HepG2 (cell line): ENCODE results near the gene SP6. TPM values are rescaled to one million over a fixed set of nuclear protein-coding genes. Genes with fewer than 3 reads are reported as not detected.
A peak's percentile ranks its signal among the peaks of the same experiment; 100 is the strongest.

ENCODE experiments used
- FOSL1 ChIP-seq: sonication (generic); formaldehyde crosslinking; IDR thresholded peaks from 2 replicates; pipeline ENCODE4 v1.9.0; 2021; ENCODE audit warnings: missing genetic modification reagents, borderline replicate concordance
- GABPA ChIP-seq, 2 experiments: IDR thresholded peaks; 2 replicates each; pipeline ENCODE4 v1.6.1; 2011 to 2016; ENCODE audit warnings: low read depth in 2 of 2, low read length in 1 of 2, missing biosample characterization in 1 of 2, missing genetic modification characterization in 1 of 2
- KDM5A ChIP-seq: fragments of 200-600 bp; sonication (generic); IDR thresholded peaks from 2 replicates; pipeline ENCODE4 v1.7.0; 2018; ENCODE audit warnings: antibody characterized with exemption, mild to moderate bottlenecking, low read length, borderline replicate concordance
- MXI1 ChIP-seq: IDR thresholded peaks from 3 replicates; pipeline ENCODE4 v1.6.1; 2012; ENCODE audit warnings: low read depth, low read length, inconsistent platforms, borderline replicate concordance
- PCBP2 ChIP-seq: fragments of 200-400 bp; formaldehyde crosslinking; optimal IDR thresholded peaks from 2 replicates; pipeline ENCODE3; 2018; ENCODE audit warnings: low read length, low read depth; ENCODE audit not compliant: poor library complexity, severe bottlenecking
- TCF12 ChIP-seq, 2 experiments: fragments of 450-650 bp in 1 of 2; sonication (generic) in 1 of 2; formaldehyde crosslinking in 1 of 2; IDR thresholded peaks; 2 replicates each; pipeline versions ENCODE4 v1.6.1 to v1.8.0; 2017 to 2022; ENCODE audit warnings: antibody characterized with exemption in 1 of 2, mild to moderate bottlenecking in 1 of 2, missing genetic modification reagents in 1 of 2, moderate library complexity in 1 of 2
- YEATS4 ChIP-seq: sonication (generic); formaldehyde crosslinking; IDR thresholded peaks from 2 replicates; pipeline ENCODE4 v1.4.0; 2020; ENCODE audit warnings: missing genetic modification reagents, borderline replicate concordance
- ZNF562 ChIP-seq: sonication (generic); formaldehyde crosslinking; IDR thresholded peaks from 2 replicates; pipeline ENCODE4 v1.8.0; 2022; ENCODE audit warnings: missing genetic modification reagents, borderline replicate concordance
- ZNF766 ChIP-seq: sonication (generic); formaldehyde crosslinking; IDR thresholded peaks from 2 replicates; pipeline ENCODE4 v1.5.0; 2020; ENCODE audit warnings: missing genetic modification reagents, borderline replicate concordance
- ZNF775 ChIP-seq: sonication (generic); formaldehyde crosslinking; IDR thresholded peaks from 2 replicates; pipeline ENCODE4 v1.4.0; 2020; ENCODE audit warnings: missing genetic modification reagents, mild to moderate bottlenecking, moderate library complexity, borderline replicate concordance
- polyA plus RNA-seq, 8 experiments: library from polyadenylated mRNA; depleted of rRNA in 3 of 8; stranded (reverse) in 7 of 8; unstranded in 1 of 8; fragments of >200 nt; fragmentation: Illumina TruSeq in 4 of 8; extraction: Trizol in 4 of 8; gene quantifications; 2 replicates each; pipeline versions ENCODE4 v1.2.1 to v1.2.3, GENCODE V29; 2011 to 2016; ENCODE audit warnings: low read depth in 4 of 8, missing spikeins in 1 of 8, mixed read lengths in 1 of 8; ENCODE audit not compliant: insufficient read depth in 1 of 8
- total RNA-seq, 5 experiments: library from RNA; depleted of rRNA; stranded (reverse); fragments of >200 nt; fragmentation: Illumina TruSeq; extraction: Trizol; gene quantifications; 2 replicates each; pipeline ENCODE4 v1.2.3, GENCODE V29; 2016; ENCODE audit warnings: low read depth in 1 of 5
- TF ChIP-seq, protein P1 (sequence below): IDR thresholded peaks from 2 replicates; pipeline ENCODE4 v1.6.1; 2016; ENCODE audit warnings: mild to moderate bottlenecking, missing biosample characterization, missing genetic modification reagents
- TF ChIP-seq, protein P2 (sequence below): sonication (generic); formaldehyde crosslinking; IDR thresholded peaks from 2 replicates; pipeline ENCODE4 v1.4.0; 2020; ENCODE audit warnings: mild to moderate bottlenecking, missing genetic modification reagents
- TF ChIP-seq, protein P3 (sequence below): sonication (generic); formaldehyde crosslinking; IDR thresholded peaks from 2 replicates; pipeline ENCODE4 v1.4.0; 2020; ENCODE audit warnings: mild to moderate bottlenecking, missing genetic modification reagents
- TF ChIP-seq, protein P4 (sequence below): sonication (generic); formaldehyde crosslinking; IDR thresholded peaks from 2 replicates; pipeline ENCODE4 v1.4.0; 2020; ENCODE audit warnings: missing genetic modification reagents
- TF ChIP-seq, protein P5 (sequence below): sonication (generic); formaldehyde crosslinking; IDR thresholded peaks from 2 replicates; pipeline ENCODE4 v1.4.0; 2020; ENCODE audit warnings: missing genetic modification reagents, low read depth, mild to moderate bottlenecking, borderline replicate concordance
- TF ChIP-seq, protein P6 (sequence below): sonication (generic); formaldehyde crosslinking; IDR thresholded peaks from 2 replicates; pipeline ENCODE4 v1.8.0; 2022; ENCODE audit warnings: mild to moderate bottlenecking, missing genetic modification reagents, moderate library complexity
- TF ChIP-seq, protein P7 (sequence below): sonication (generic); formaldehyde crosslinking; conservative IDR thresholded peaks from 2 replicates; pipeline ENCODE4 v1.8.0; 2022; ENCODE audit warnings: mild to moderate bottlenecking, moderate library complexity, missing genetic modification reagents

SP6 gene
- total and polyA plus RNA-seq, 2 of the 13 experiments (the other 11 are each of a cell fraction or from before 2014, with no cell fraction given), result 0.07 TPM

DNA sequence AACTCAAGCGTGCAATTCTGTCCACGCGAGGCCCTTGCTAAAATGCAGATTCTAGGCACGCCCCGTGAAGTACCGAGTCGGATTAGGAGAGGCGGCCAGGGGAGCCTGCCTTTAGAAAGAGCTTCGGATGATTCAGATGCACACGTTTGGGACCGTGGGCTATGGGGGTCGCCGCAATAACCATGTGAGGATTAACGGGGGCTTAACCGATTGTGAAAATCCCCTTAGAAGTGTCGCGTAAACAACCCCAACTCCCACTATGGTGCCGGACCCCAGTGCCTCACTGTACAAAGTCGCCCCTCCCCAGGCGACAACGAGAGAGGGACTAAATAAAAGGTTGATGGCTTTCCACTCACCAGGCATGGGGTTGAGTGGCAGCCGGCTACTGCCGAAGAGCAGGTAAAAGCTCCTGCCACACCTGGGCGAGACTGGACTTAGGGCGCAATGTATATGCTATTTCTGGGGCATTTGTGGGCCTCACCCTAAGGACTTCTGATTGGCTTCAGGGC is 44.4 kb upstream of the SP6 start (continued):
- TF ChIP-seq MXI1 (peak; percentile 52; the same call in 1 of the 3 replicates), ZNF766 (CRISPR knock-in tag) (no peak), TCF12 (IDR thresholded peaks at IDR 0.05) (no peak), TCF12 (CRISPR knock-in tag; IDR thresholded peaks at IDR 0.05) (no peak), KDM5A (no peak; the same call in 1 of the 2 replicates), GABPA (IDR thresholded peaks at IDR 0.05; ENCODE audit: low read depth, low read length) (no peak), GABPA (CRISPR knock-in tag; IDR thresholded peaks at IDR 0.05; ENCODE audit: low read depth) (no peak), FOSL1 (no peak), ZNF562 (CRISPR knock-in tag) (no peak), ZNF775 (CRISPR knock-in tag) (no peak), PCBP2 (no peak), YEATS4 (CRISPR knock-in tag) (peak; percentile 85; the same call in 1 of the 2 replicates)
- TF ChIP-seq, protein P1, sequence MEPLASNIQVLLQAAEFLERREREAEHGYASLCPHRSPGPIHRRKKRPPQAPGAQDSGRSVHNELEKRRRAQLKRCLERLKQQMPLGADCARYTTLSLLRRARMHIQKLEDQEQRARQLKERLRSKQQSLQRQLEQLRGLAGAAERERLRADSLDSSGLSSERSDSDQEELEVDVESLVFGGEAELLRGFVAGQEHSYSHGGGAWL (CRISPR knock-in tag), result no peak
- TF ChIP-seq, protein P2, sequence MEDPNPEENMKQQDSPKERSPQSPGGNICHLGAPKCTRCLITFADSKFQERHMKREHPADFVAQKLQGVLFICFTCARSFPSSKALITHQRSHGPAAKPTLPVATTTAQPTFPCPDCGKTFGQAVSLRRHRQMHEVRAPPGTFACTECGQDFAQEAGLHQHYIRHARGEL (CRISPR knock-in tag), result no peak
- TF ChIP-seq, protein P3, sequence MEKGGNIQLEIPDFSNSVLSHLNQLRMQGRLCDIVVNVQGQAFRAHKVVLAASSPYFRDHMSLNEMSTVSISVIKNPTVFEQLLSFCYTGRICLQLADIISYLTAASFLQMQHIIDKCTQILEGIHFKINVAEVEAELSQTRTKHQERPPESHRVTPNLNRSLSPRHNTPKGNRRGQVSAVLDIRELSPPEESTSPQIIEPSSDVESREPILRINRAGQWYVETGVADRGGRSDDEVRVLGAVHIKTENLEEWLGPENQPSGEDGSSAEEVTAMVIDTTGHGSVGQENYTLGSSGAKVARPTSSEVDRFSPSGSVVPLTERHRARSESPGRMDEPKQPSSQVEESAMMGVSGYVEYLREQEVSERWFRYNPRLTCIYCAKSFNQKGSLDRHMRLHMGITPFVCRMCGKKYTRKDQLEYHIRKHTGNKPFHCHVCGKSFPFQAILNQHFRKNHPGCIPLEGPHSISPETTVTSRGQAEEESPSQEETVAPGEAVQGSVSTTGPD (CRISPR knock-in tag), result no peak
- TF ChIP-seq, protein P4, sequence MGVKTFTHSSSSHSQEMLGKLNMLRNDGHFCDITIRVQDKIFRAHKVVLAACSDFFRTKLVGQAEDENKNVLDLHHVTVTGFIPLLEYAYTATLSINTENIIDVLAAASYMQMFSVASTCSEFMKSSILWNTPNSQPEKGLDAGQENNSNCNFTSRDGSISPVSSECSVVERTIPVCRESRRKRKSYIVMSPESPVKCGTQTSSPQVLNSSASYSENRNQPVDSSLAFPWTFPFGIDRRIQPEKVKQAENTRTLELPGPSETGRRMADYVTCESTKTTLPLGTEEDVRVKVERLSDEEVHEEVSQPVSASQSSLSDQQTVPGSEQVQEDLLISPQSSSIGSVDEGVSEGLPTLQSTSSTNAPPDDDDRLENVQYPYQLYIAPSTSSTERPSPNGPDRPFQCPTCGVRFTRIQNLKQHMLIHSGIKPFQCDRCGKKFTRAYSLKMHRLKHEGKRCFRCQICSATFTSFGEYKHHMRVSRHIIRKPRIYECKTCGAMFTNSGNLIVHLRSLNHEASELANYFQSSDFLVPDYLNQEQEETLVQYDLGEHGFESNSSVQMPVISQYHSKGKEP (CRISPR knock-in tag), result peak; percentile 83; the same call in 1 of the 2 replicates
- TF ChIP-seq, protein P5, sequence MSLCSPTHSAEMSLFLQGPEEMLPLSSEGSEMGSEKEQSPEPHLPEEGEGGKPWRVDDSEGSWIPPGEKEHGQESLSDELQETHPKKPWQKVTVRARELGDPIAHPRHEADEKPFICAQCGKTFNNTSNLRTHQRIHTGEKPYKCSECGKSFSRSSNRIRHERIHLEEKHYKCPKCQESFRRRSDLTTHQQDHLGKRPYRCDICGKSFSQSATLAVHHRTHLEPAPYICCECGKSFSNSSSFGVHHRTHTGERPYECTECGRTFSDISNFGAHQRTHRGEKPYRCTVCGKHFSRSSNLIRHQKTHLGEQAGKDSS (CRISPR knock-in tag), result 0 out of 2 replicates have a peak, but pooled peaks have one; percentile 13
- TF ChIP-seq, protein P6, sequence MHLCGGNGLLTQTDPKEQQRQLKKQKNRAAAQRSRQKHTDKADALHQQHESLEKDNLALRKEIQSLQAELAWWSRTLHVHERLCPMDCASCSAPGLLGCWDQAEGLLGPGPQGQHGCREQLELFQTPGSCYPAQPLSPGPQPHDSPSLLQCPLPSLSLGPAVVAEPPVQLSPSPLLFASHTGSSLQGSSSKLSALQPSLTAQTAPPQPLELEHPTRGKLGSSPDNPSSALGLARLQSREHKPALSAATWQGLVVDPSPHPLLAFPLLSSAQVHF (CRISPR knock-in tag), result no peak
- TF ChIP-seq, protein P7, sequence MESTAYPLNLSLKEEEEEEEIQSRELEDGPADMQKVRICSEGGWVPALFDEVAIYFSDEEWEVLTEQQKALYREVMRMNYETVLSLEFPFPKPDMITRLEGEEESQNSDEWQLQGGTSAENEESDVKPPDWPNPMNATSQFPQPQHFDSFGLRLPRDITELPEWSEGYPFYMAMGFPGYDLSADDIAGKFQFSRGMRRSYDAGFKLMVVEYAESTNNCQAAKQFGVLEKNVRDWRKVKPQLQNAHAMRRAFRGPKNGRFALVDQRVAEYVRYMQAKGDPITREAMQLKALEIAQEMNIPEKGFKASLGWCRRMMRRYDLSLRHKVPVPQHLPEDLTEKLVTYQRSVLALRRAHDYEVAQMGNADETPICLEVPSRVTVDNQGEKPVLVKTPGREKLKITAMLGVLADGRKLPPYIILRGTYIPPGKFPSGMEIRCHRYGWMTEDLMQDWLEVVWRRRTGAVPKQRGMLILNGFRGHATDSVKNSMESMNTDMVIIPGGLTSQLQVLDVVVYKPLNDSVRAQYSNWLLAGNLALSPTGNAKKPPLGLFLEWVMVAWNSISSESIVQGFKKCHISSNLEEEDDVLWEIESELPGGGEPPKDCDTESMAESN (CRISPR knock-in tag), result peak; percentile 85
